NCI-H187 (cell line): ENCODE measurements around the gene CPSF4.
A peak's percentile ranks its signal among the peaks of the same experiment; 100 is the strongest.
"Not testable (repeated sequence)": the region's sequence is repeated elsewhere in the genome, so short reads cannot be mapped to it uniquely, and the experiment has no call there.

Experiments used
- DNase-seq, 2 experiments: peaks; one replicate each; lab custom pipeline; 2025; lab: John Stamatoyannopoulos, UW

Gene CPSF4

GRCh38 chr7:99408379-99409191 is 30.2 kb upstream of the CPSF4 start, which contains the start of the genes BUD31 and PDAP1:
Gene BUD31, plus strand, starts transcription at chr7:99408969. Its CDS starts 2,124 bp downstream, at chr7:99411093.
Gene PDAP1, minus strand, starts transcription at chr7:99408597. Its CDS starts 49 bp downstream, at chr7:99408548.
- DNase-seq = peak; percentile 94 to 97

DNA sequence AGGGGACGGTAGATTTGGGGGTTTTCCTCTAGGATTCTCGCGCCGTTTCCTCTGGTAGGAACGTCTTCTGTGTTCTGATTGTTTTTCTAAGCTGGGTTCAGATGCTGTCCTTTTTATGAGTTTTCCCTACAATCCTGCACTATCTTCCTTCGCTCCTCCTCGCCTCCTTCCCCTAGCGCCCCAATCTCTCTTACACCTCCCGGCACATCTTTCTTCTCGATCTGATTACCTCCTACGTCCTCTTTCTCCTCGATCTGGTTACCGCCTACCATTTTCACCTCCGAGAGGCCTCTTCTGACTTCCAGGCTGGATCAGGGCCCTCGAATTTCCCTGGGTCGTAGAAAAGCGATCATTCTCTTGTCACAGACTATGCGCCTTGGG is 29.6 kb upstream of the CPSF4 start:
- DNase-seq = no peak

- DNase-seq = no peak
Observed at GRCh38 chr7:99409806-99410205, 28.9 kb upstream of the CPSF4 start.

DNA sequence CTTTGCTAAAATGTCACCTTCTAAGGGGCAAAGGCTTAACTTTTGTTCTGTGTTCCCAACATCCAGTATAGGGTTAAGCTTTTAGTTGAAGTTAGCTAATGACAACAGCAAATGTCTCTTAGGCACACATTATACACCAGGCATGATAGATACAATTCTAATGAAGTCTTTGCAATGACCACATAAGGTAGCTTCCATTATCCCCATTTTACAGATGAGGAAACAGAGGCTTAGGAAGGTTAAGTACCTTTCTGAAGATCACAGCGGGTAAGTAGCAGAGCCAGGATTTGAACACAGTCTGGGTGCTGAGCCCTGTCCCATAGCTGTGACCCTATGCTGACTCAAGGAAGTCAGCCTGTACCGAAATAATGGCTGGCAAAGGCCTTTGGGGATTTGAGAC is 28.1 kb upstream of the CPSF4 start:
- no peak for DNase-seq

GRCh38 chr7:99415513-99416127 is 23.1 kb upstream of the CPSF4 start:
- DNase-seq = peak in 1 of 2 experiments; percentile 6

- DNase-seq = no peak
Observed at GRCh38 chr7:99418260-99418659, 20.5 kb upstream of the CPSF4 start.

DNA sequence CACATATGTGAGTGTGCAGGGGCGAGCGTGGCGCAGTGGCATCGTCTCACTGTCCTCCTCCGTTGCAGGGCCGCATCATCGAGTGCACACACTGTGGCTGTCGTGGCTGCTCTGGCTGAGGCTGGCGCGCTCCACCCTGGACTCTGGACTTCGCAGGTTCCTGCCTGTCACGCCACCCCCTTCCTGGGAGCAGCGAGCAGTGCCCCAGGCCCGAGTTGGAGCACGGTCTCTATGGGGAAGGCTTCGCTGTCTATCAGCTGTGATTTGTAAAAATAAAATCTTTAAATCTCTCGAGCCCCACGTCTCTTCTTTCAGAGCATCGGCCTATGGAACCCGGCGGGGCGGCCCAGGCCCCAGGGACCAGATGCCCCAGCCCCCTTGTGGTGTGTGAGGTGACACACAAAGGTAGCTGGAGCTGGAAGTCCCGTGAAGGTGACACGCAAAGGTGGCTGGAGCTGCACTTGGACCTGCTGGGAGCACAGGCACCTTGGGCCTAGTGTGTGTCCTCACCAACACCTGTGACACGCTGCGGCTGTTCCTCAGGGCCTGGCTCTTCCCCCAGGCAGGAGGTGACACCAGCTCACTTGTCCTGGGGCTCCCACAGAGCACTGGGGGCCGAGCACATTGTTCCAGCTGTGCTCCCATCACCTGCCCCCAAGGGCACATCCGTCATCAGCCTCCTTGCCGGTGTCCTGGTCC is 19.3 kb upstream of the CPSF4 start:
- DNase-seq = no peak

DNA sequence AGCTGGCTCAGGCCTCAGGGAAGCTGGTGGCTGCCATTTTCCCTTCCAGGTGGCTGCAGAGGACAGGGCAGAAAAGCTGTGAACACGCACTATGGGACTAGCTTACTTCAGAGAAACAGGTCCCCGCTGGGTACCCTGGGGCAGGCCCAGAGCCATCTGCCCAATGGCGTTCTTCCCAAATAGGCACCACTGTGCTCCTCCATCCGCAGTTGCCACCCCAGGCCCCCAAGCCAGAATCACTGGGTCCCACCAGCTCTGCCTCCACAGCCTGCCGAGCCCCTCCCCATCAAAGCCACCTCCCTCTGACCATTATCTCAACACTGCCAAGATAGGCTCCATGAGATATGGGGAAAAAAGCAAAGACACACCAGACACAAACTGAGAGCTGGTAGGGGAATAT is 18.5 kb upstream of the CPSF4 start:
- no peak for DNase-seq

DNA sequence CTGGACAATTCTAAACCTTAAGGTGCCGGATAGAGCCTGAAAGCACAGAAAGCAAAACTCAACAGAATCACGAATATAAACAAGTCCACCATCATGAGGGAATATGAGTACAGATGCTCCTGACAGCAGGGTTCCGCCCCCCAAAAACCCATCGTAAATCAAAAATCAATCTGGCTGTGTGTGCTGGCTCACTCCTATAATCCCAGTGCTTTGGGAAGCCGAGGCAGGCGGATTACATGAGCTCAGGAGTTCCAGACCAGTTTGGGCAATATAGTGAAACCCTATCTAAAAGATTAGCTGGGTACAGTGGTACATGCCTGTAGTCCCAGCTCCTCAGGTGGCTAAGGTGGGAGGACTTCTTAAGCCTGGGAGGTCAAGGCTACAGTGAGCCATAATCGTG is 17.8 kb upstream of the CPSF4 start:
- DNase-seq = no peak

DNA sequence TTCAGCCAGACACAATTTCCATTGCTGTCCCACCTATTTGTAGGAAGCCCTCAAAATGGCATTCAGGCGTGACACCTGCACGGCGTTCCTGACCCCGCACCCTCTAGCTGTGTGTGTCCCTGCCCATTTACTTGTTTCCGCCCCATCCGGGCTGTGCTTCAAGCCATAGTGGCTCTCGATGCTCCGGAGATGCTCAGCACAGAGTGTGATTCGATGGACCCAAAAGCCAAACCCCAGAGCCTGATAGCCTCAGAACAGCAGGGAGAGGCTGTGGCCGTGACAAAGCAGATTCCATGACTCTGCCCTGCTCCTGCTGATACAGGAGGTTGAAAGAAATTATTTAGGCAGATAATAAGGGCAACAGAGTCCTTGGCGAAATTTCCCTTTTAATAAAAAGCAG is 16.6 kb upstream of the CPSF4 start:
- peak in 1 of 2 experiments; percentile 86 for DNase-seq

DNA sequence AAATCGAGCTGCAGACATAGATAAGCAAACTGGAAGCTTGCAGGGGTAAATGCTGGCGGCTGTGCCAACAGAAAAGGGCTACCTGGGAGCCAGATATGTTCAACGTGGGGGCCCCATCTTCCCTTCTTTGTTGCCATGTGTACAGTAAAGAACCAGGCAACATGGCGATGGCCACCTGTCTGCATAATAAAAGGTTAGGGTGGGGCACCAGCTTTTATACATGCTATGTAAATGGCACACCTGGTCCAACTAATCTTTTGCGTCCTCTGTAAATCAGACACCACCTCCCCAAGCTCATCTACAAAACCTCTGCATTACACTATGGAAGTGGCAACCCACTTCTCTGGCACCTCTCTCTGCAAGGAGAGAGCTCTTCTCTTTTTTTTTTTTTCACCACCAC is 16.1 kb upstream of the CPSF4 start:
- peak; percentile 60 to 69 for DNase-seq

DNA sequence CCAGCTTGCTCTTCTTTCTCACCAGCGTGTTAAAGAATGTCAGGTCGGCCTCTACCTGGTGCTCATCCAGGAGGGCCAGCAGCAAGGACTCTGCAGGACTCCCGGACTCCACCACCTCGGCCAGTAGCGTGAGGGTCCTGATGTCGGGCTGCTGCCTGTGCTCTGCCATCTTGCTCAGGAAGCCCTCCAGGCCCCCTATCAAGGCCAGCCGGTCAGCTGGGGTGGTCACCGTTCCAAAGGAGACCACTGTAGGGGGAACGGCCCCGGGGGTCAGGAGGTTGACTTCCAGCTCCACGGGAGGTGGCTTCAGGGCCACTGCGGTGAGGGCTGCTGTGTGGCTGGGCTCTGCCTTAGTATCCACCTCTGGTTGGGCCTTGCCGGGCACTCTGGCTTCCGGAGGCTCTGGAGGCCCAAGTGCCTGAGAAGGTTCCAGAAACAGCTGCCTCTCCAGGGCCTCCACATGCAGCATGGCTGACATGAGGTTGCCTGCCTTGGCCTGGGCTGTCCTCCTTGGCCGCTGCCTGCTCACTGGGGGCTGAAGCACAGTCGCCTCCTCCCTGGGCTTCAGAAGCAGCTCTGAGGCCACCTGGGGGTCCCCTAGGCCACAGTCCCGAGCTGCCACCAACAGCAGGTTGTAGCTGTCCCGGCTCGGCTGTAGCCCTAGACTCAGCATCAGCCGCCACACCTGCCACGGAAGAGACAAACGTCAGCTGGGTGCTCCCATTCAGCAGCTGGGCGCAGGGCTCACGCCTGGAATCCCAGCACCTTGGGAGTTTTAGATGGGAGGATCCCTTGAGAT is 13.6 kb upstream of the CPSF4 start:
- DNase-seq = no peak

- no peak for DNase-seq
Observed at GRCh38 chr7:99428972-99429566, 9.7 kb upstream of the CPSF4 start.

GRCh38 chr7:99429756-99430155 is 9.0 kb upstream of the CPSF4 start:
- no peak for DNase-seq

DNA sequence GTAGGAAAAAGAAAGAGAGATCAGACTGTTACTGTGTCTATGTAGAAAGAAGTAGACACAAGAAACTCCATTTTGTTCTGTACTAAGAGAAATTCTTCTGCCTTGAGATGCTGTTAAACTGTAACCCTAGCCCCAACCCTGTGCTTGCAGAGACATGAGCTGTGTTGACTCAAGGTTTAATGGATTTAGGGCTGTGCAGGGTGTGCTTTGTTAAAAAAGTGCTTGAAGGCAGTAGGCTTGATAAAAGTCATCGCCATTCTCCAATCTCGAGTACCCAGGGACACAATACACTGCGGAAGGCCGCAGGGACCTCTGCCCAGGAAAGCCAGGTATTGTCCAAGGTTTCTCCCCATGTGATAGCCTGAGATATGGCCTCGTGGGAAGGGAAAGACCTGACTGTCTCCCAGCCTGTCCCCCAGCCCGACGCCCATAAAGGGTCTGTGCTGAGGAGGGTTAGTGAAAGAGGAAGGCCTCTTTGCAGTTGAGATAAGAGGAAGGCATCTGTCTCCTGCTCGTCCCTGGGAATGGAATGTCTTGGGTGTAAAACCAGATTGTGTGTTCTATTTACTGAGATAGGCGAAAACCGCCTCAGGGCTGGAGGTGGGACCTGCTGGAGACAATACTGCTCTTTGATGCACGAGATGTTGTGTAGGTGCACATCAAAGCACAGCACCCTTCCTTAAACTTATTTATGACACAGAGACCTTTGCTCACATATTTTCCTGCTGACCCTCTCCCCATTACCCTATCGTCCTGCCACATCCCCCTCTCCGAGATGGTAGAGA is 6.8 kb upstream of the CPSF4 start:
- not testable (repeated sequence) for DNase-seq

DNA sequence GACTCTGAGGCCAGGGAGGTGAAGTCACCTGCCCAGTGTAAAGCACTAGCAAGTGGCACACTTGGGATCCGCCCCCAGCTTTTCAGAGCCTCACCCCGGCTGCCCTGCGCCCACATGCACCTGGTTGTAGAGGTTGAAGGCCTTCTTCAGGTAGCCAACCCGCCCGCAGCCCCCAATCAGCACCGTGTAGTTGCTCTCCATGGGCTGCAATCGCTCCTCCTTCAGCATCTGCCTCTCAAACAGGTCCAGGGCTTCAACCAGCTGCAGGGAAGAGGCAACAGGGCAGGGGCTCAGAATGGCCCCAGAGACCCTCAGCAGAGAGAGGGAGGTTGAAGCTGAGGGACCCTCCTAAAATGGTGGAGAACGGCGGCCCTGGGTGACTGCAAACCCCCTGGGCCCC is 5.6 kb upstream of the CPSF4 start:
- DNase-seq = no peak

DNA sequence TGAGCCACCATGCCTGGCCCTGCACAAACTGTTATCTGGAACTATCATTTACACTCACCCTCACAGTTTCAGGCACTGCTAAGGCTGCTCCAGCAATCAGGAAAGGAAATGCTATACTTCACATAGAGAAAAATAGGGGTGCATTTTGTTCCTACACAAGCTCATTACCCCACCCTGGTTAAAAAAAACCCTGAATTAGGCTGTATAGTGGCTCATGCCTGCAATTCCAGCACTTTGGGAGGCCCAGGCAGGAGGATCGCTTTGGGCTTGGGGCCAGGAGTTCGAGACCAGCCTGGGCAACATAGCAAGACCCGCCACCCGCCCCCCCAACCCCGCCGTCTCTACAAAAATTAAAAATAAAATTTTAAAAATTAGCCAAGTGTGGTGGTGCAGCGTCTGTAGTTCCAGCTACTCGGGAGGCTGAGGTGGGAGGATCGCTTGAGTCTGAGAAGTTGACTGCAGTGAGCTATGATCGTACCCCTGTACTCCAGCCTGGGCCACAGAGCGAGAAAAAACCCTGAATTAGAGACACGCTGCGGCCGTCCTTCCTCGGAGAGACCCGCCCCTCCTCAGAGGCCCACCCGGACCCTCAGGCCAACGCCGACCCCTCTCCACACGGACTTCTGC is 684 bp upstream of the CPSF4 start:
- no peak for DNase-seq

DNA sequence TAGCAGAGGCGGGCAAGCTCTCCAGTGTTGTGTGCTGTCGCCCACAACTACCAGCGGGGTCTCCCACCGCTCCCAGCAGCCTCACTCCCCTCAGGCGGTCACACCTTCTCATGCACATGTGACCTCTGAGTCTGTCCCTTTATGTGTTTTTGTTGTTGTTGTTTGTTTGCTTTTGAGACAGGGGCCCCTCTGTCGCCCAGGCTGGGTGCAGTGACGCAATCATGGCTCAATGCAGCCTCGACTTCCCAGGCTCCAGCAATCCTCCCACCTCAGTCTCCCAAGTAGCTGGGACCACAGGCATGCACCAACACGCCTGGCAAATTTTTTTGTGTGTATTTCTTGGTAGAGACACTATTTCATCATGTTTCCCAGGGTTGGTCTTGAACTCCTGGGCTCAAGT is 1.5 kb downstream of the CPSF4 start:
- DNase-seq = no peak

GRCh38 chr7:99446096-99446495 is 7.4 kb downstream of the CPSF4 start:
- no peak for DNase-seq

DNA sequence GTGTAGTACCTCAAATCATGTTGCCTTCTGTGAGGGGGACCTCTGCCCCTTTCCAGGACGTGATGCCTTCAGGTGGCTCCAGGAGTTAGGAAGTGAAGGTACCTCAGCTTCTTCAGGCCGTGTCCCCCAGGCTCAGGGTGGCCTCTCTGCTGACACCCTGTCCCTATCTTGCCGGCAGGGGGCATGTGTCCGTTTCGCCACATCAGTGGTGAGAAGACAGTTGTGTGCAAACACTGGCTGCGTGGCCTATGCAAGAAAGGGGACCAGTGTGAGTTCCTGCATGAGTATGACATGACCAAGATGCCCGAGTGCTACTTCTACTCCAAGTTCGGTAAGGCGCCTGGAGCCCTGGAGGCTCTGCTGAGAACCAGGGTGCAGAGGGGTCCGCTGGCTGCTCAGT is 9.2 kb downstream of the CPSF4 start:
- no peak for DNase-seq
